OCI-LY3 (cell line): Measurements from ENCODE around the gene GPR85.

Source experiments
- CTCF ChIP-seq: fragments of 200-600, 300-600 bp; sonication (generic); IDR thresholded peaks from 2 replicates; pipeline ENCODE4 v1.5.1; 2014; ENCODE audit warnings: antibody characterized with exemption, low read length, low read depth
- EZH2phosphoT487 ChIP-seq: fragments of 200-600 bp; shearing (Covaris generic); IDR thresholded peaks from 2 replicates; pipeline ENCODE4 v1.6.1; 2018; ENCODE audit warnings: antibody characterized with exemption, mixed run types, low read depth

GRCh38 chr7:113040849-113041248 lies 45.8 kb downstream of the GPR85 start:
- TF ChIP-seq CTCF, result no peak
- no peak for TF ChIP-seq EZH2phosphoT487
